Calu3 (cell line): ENCODE data around the gene TTC28. TPM values are rescaled to one million over a fixed set of nuclear protein-coding genes. Genes with fewer than 3 reads are reported as not detected.

ENCODE experiments used
- BruUV-seq: library from RNA; stranded (reverse); fragments of 400-500 nt; replicated peaks from 2 replicates; lab custom pipeline; 2021; lab: Mats Ljungman, UMichigan
- CTCF ChIA-PET: fragments of 300-600 bp; sonication (Branson Sonifier 250); formaldehyde crosslinking; loops from one replicate; lab custom pipeline; 2022; ENCODE audit warnings: antibody characterized with exemption; lab: Charles Lee
- DNase-seq: peaks from one replicate; pipeline ENCODE4 v3.0.0; 2022
- H3K27ac Mint-ChIP-seq: one replicate; pipeline ENCODE4 v1.8.0; 2022; ENCODE audit warnings: mixed read lengths; ENCODE audit not compliant: unreplicated experiment
- H3K27me3 Mint-ChIP-seq: one replicate; pipeline ENCODE4 v1.8.0; 2022; ENCODE audit warnings: mixed read lengths; ENCODE audit not compliant: unreplicated experiment
- H3K36me3 Mint-ChIP-seq: one replicate; pipeline ENCODE4 v1.8.0; 2022; ENCODE audit warnings: mild to moderate bottlenecking, moderate library complexity, mixed read lengths; ENCODE audit not compliant: insufficient read depth, unreplicated experiment
- H3K4me1 Mint-ChIP-seq: one replicate; pipeline ENCODE4 v1.8.0; 2022; ENCODE audit warnings: mild to moderate bottlenecking, low read depth, mixed read lengths; ENCODE audit not compliant: unreplicated experiment
- H3K4me3 Mint-ChIP-seq: one replicate; pipeline ENCODE4 v1.8.0; 2022; ENCODE audit warnings: mild to moderate bottlenecking, low read depth, moderate library complexity, mixed read lengths; ENCODE audit not compliant: unreplicated experiment
- H3K9me3 Mint-ChIP-seq: one replicate; pipeline ENCODE4 v1.8.0; 2022; ENCODE audit warnings: low read depth, mixed read lengths; ENCODE audit not compliant: unreplicated experiment
- intact Hi-C: fragments of 100-400 bp; cut with micrococcal nuclease; formaldehyde crosslinking; loops from one replicate; pipeline ENCODE4 v1.10.0; 2022; ENCODE audit not compliant: unreplicated experiment
- total RNA-seq: library from RNA; stranded (reverse); gene quantifications from 2 replicates; pipeline ENCODE4 v1.2.3, GENCODE V29; 2022
- TF ChIP-seq, protein P1 (sequence below): fragments of 200-600 bp; IDR thresholded peaks from one replicate; pipeline ENCODE4 v1.8.0; 2022; ENCODE audit warnings: antibody characterized with exemption; ENCODE audit not compliant: unreplicated experiment

The TTC28 gene
- total RNA-seq, 1 experiment from 2014 or later = 5.2 TPM

DNA sequence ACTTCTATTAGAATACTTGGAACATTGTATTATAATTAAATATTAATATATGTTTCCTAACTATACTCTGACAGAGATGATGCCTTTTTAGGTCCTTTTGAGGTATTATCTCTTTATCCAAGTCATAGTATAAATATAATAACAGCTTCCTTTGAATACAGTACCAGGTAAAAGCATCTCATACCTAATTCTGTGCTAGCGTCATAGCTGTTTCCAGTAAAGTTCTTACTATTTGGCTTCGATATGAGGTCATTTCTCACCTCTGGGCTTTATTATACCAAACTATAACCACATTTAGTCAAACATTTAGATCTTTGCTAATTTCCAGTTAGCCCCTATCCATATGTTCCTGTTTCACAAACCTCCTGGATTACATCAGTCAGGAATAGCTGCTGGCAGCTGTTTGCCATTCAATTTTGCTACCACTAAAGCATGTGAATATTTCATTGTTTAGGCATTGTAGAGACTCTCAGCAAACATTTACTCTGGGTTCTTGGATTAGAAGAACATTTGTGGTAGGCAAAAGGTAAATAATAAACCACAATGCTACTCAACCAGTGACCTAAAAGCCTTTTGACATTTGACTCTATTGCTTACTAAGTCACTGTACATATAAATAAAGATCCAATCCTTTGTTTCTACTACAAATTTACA, 255.1 kb downstream of the TTC28 start:
- no TSS peak for BruUV-seq
- CTCF ChIA-PET = no interaction called here
- no peak overlapping the region for H3K4me3 Mint-ChIP-seq
- no peak for DNase-seq
- peaks cover 2% of the 10 kb centered on the region for H3K27me3 Mint-ChIP-seq
- H3K27ac Mint-ChIP-seq = no peak overlapping the region
- TF ChIP-seq, protein P1, sequence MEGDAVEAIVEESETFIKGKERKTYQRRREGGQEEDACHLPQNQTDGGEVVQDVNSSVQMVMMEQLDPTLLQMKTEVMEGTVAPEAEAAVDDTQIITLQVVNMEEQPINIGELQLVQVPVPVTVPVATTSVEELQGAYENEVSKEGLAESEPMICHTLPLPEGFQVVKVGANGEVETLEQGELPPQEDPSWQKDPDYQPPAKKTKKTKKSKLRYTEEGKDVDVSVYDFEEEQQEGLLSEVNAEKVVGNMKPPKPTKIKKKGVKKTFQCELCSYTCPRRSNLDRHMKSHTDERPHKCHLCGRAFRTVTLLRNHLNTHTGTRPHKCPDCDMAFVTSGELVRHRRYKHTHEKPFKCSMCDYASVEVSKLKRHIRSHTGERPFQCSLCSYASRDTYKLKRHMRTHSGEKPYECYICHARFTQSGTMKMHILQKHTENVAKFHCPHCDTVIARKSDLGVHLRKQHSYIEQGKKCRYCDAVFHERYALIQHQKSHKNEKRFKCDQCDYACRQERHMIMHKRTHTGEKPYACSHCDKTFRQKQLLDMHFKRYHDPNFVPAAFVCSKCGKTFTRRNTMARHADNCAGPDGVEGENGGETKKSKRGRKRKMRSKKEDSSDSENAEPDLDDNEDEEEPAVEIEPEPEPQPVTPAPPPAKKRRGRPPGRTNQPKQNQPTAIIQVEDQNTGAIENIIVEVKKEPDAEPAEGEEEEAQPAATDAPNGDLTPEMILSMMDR = no peak
- no peaks in the 10 kb centered on the region for H3K4me1 Mint-ChIP-seq
- intact Hi-C loops = loop anchor here (10.0 kb wide), 1 partner anchor 70 kb away; no protein-coding TSS in a partner anchor
- H3K9me3 Mint-ChIP-seq = no peaks in the 10 kb centered on the region
- no peaks in the 10 kb centered on the region for H3K36me3 Mint-ChIP-seq

DNA sequence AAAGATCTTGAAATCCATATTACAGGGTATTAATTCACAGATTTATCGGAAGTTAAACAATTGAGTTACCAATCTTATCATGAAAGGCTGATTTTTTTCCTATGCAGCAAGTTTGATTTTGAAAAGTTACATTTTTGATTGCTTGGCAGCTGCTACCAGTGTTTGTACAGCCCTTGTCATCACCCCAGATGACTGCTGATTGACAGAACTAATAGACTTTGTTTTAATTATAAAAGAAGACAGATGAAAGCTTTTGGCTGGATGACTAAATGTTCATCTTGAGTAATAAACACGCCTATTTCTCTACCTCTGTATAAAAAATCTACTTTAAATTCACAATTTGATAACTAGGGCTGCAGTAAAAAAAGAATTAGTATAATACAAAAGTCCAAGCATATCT, 259.7 kb downstream of the TTC28 start:
- no peak for DNase-seq
- intact Hi-C loops = loop anchor here (10.0 kb wide), 1 partner anchor 65 kb away; no protein-coding TSS in a partner anchor
- no peaks in the 10 kb centered on the region for H3K36me3 Mint-ChIP-seq
- TF ChIP-seq, protein P1 = no peak
- H3K9me3 Mint-ChIP-seq = no peaks in the 10 kb centered on the region
- BruUV-seq = no TSS peak
- no peak overlapping the region for H3K27ac Mint-ChIP-seq
- H3K4me3 Mint-ChIP-seq = no peak overlapping the region
- H3K27me3 Mint-ChIP-seq = peaks cover 31% of the 10 kb centered on the region
- no peaks in the 10 kb centered on the region for H3K4me1 Mint-ChIP-seq
- CTCF ChIA-PET = no interaction called here

DNA sequence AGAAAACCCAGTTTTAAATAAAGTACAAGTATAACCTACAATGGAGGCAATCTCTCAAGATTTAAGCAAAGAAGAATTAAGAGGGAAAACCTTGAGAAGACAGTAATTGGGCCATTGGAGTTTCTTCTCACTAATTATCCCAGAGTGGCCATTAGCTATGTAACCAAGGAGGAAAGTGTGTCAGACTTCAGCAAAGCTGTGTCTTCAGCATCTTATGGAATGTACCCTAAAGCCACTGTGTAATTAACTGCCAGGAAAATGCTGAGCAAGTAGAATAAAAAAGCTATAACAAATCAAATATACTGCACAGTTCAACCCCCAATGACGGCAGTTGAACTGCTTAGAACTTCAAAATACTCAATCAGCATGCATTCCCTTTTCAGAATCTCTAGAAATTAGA, 261.6 kb downstream of the TTC28 start:
- Mint-ChIP-seq H3K4me1 (no peaks in the 10 kb centered on the region), H3K27me3 (peaks cover 34% of the 10 kb centered on the region), H3K27ac (no peak overlapping the region), H3K9me3 (no peaks in the 10 kb centered on the region), H3K36me3 (no peaks in the 10 kb centered on the region), H3K4me3 (no peak overlapping the region)
- intact Hi-C loops = no loop called here
- CTCF ChIA-PET = interaction anchor here (0.6 kb wide), 1 partner anchor 46 kb away, joined by 3 read pairs; no protein-coding TSS in a partner anchor
- TF ChIP-seq, protein P1 = no peak
- no TSS peak for BruUV-seq
- no peak for DNase-seq

DNA sequence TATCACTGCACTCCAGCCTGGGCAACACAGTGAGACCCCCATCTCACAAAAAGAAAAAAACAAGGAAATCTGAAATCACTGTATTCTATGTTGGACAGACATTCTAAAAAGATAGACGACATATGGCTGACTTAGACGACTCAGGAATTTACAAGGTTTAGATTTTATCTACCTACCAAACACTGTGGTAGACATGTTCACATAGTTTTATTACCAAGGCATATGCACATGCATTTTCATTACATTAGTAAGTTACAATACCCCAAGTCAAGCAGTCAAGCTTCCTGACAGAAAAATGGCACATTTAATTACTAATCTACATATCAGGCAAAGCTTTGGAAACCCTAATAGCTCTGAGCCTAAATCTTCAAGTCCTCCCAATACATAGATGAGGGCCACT, 262.2 kb downstream of the TTC28 start:
- Mint-ChIP-seq H3K4me1 (no peaks in the 10 kb centered on the region), H3K27me3 (peaks cover 40% of the 10 kb centered on the region), H3K9me3 (no peaks in the 10 kb centered on the region), H3K4me3 (no peak overlapping the region), H3K36me3 (no peaks in the 10 kb centered on the region), H3K27ac (no peak overlapping the region)
- TF ChIP-seq, protein P1 = no peak
- DNase-seq = no peak
- intact Hi-C loops = no loop called here
- CTCF ChIA-PET = no interaction called here
- no TSS peak for BruUV-seq
